Kidney (tissue), 14 donors: Measurements from ENCODE around the gene P4HA3. TPM values are rescaled to one million over a fixed set of nuclear protein-coding genes. Genes with fewer than 3 reads are reported as not detected.

Experiments
- DNase-seq, 5 donors: peaks; one replicate each; pipeline ENCODE4 v3.0.0-alpha.2; 2013 to 2020
- FAIRE-seq: peaks from 2 replicates; lab custom pipeline; 2012; peaks lifted over from hg19 to GRCh38; lab: Jason Lieb, UNC
- H3K27ac ChIP-seq, 2 donors: one replicate each; pipeline ENCODE4 v1.7.0; 2013; ENCODE audit warnings: low read depth in 2 of 2, low read length in 2 of 2, inconsistent platforms in 1 of 2
- H3K27me3 ChIP-seq: one replicate; pipeline ENCODE4 v1.7.1; 2013; ENCODE audit warnings: low read length, inconsistent platforms; ENCODE audit not compliant: control insufficient read depth, insufficient read depth
- H3K36me3 ChIP-seq, 3 donors: one replicate each; pipeline versions ENCODE4 v1.7.0 to v1.7.1; 2013; ENCODE audit warnings: low read length in 3 of 3, control low read depth in 1 of 3, inconsistent platforms in 1 of 3; ENCODE audit not compliant: insufficient read depth in 3 of 3, control insufficient read depth in 2 of 3
- H3K4me1 ChIP-seq, 3 donors: one replicate each; pipeline versions ENCODE4 v1.7.0 to v1.7.1; 2013; ENCODE audit warnings: low read length in 3 of 3, inconsistent platforms in 1 of 3, low read depth in 1 of 3; ENCODE audit not compliant: control insufficient read depth in 2 of 3, insufficient read depth in 2 of 3
- H3K4me3 ChIP-seq, 3 donors: one replicate each; pipeline versions ENCODE4 v1.7.0 to v1.8.1; 2013; ENCODE audit warnings: low read length in 3 of 3, control low read depth in 1 of 3, inconsistent platforms in 1 of 3
- H3K9ac ChIP-seq, 3 donors: one replicate each; pipeline versions ENCODE4 v1.7.0 to v1.7.1; 2013; ENCODE audit warnings: low read length in 3 of 3, control low read depth in 1 of 3, inconsistent platforms in 1 of 3
- H3K9me3 ChIP-seq, 3 donors: one replicate each; pipeline versions ENCODE4 v1.7.0 to v1.7.1; 2013; ENCODE audit warnings: low read length in 3 of 3, control low read depth in 1 of 3, inconsistent platforms in 1 of 3; ENCODE audit not compliant: control insufficient read depth in 2 of 3, insufficient read depth in 1 of 3
- intact Hi-C: fragments of 100-400 bp; cut with DNase I; formaldehyde crosslinking; loops from one replicate; pipeline ENCODE4 v1.11.1; 2022
- polyA plus RNA-seq: library from polyadenylated mRNA; stranded (reverse); fragments of 350-450 nt; fragmentation: Illumina TruSeq; extraction: RNeasy Lipid Tissue Mini Kit (QIAGEN cat#74804); gene quantifications from one replicate; pipeline ENCODE4 v1.2.3, GENCODE V29; 2014; ENCODE audit warnings: low read depth, low replicate concordance; ENCODE audit not compliant: insufficient read depth
- total RNA-seq: library from RNA; stranded (reverse); fragmentation: NEBNext Ultra II Directional; extraction: Animal tissue kit (Norgen Biotek cat#: 25700); gene quantifications from one replicate; pipeline ENCODE4 v1.2.1, GENCODE V29; 2021
- TF ChIP-seq, protein P1 (sequence below): IDR thresholded peaks from 3 replicates; pipeline ENCODE4 v1.5.1; 2012; ENCODE audit warnings: mild to moderate bottlenecking, moderate library complexity, borderline replicate concordance; ENCODE audit not compliant: insufficient read depth; ENCODE audit errors: extremely low read depth
- donor health status: control.
- donor health status: control.
- donor health status: control.
- donor health status: control.
- donor health status: control.
- donor health status: DM: yes; HTN: yes; CAD: no.
- donor health status: Normal renal cell carcinoma (clear cell type).

P4HA3 gene
- total and polyA plus RNA-seq, 2 donors from 2014 or later: 0.39 to 1.2 TPM

- DNase-seq (no peak), FAIRE-seq (no peak)
- H3K36me3 ChIP-seq: no peaks in the 10 kb centered on the region
- H3K27ac ChIP-seq: no peak overlapping the region
- no peaks in the 10 kb centered on the region for H3K4me1 ChIP-seq
- TF ChIP-seq, protein P1, sequence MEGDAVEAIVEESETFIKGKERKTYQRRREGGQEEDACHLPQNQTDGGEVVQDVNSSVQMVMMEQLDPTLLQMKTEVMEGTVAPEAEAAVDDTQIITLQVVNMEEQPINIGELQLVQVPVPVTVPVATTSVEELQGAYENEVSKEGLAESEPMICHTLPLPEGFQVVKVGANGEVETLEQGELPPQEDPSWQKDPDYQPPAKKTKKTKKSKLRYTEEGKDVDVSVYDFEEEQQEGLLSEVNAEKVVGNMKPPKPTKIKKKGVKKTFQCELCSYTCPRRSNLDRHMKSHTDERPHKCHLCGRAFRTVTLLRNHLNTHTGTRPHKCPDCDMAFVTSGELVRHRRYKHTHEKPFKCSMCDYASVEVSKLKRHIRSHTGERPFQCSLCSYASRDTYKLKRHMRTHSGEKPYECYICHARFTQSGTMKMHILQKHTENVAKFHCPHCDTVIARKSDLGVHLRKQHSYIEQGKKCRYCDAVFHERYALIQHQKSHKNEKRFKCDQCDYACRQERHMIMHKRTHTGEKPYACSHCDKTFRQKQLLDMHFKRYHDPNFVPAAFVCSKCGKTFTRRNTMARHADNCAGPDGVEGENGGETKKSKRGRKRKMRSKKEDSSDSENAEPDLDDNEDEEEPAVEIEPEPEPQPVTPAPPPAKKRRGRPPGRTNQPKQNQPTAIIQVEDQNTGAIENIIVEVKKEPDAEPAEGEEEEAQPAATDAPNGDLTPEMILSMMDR: no peak
- no peak overlapping the region for H3K4me3 ChIP-seq
- intact Hi-C loops: loop anchor here (10.0 kb wide), 1 partner anchor 56 kb away; no protein-coding TSS in a partner anchor
- peaks cover 0 to 11% (median 3%) of the 10 kb centered on the region in 3 donors for H3K9me3 ChIP-seq
- no peaks in the 10 kb centered on the region for H3K27me3 ChIP-seq
- no peak overlapping the region for H3K9ac ChIP-seq
These were observed 9.1 kb upstream of the P4HA3 start for GRCh38 chr11:74320538-74320937.

DNA sequence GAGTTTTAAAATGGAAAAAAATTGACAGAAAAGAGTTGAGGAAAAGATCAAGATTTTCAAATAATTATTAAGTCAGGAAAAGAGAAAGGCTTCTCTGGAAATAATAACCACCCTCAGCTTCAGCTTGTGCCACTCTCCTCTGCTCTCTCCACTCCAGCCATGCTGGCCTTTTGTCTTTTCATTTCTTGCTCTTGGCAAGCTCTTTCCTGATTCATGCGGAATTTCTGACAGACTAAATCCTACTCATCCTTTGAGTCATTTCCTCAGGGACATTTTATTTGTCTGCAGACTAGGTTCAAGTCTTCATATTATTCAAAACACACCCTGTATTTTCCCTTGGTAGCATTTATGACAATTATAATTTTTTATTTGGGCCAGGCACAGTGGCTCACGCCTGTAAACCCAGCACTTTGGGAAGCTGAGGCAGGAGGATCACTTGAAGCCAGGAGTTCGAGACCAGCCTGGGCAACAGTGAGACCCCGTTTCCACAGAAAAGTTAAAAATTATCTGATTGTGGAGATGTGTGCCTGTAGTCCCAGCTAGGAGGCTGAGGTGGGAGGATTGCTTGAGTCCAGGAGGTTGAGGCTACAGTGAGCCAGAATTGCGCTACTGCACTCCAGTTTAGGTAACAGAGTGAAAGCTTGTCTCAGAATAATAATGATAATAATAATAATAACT, 7.8 kb upstream of the P4HA3 start:
- H3K9ac ChIP-seq: no peak overlapping the region
- no peaks in the 10 kb centered on the region for H3K4me1 ChIP-seq
- H3K36me3 ChIP-seq: no peaks in the 10 kb centered on the region
- intact Hi-C loops: no loop called here
- no peak overlapping the region for H3K27ac ChIP-seq
- no peaks in the 10 kb centered on the region for H3K27me3 ChIP-seq
- FAIRE-seq: no peak
- H3K4me3 ChIP-seq: no peak overlapping the region
- DNase-seq: no peak
- TF ChIP-seq, protein P1: no peak
- peaks cover 0 to 11% (median 3%) of the 10 kb centered on the region in 3 donors for H3K9me3 ChIP-seq

DNA sequence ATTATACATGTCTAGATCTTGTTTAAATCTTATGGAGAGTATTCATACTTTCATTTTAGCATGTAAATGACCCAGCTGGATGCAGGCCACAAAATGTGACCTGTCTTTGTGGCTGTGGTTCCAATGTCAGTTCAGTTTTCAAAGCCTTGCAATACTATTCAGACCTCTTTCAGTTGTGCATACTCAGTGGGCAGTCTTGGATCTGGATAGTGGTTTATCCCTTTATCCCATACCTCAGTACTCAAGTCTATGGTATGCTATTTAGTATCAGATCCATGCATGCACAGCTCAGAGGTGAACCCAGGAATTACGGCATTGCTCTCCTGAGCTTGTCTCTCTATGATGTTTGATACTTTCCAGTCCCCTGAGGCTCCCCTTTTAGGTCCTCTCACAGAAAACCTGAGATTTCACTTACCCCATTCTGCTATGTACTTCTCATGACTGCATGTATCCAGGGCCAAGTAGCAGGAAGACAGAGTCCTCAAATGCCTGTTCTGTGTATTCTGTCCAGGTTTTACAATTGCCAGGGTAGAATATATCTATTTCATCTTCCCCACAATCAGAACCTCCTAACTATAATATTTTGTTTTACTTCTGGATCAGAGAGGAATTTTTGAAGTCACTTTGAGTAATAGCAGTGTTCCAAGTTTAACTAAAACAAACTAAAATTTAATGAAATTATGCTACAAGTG, 6.9 kb upstream of the P4HA3 start:
- FAIRE-seq: no peak
- TF ChIP-seq, protein P1: no peak
- H3K9ac ChIP-seq: no peak overlapping the region

More for the DNA sequence above, 6.9 kb upstream of the P4HA3 start:
- no peaks in the 10 kb centered on the region for H3K27me3 ChIP-seq
- H3K27ac ChIP-seq: no peak overlapping the region
- no peaks in the 10 kb centered on the region for H3K4me1 ChIP-seq
- DNase-seq: no peak
- no peaks in the 10 kb centered on the region for H3K36me3 ChIP-seq
- peaks cover 0 to 11% (median 3%) of the 10 kb centered on the region in 3 donors for H3K9me3 ChIP-seq
- intact Hi-C loops: no loop called here
- H3K4me3 ChIP-seq: no peak overlapping the region
